Activated T-cell treated with anti-CD3 and anti-CD28 coated beads, Interleukin-2, amount 50 U/mL, for 72 hours (primary cell): ENCODE data around the gene CFL2. TPM values are rescaled to one million over a fixed set of nuclear protein-coding genes. Genes with fewer than 3 reads are reported as not detected.
"Not testable (repeated sequence)": the region's sequence is repeated elsewhere in the genome, so short reads cannot be mapped to it uniquely, and the experiment has no call there.

Experiments used
- ATAC-seq, 2 donors: fragments of 150-1000 bp; cut with Tn5 transposase; replicated peaks in 1 of 2; 2 replicates each; pipeline ENCODE4 v1.10.0; 2021; ENCODE audit warnings: moderate library complexity in 2 of 2, mild to moderate bottlenecking in 1 of 2
- DNase-seq, 2 donors: peaks; one replicate each; pipeline ENCODE4 v3.0.0; 2021 to 2022; ENCODE audit warnings: mixed read lengths in 1 of 2
- H3K27ac Mint-ChIP-seq: one replicate; pipeline ENCODE4 v1.8.0; 2022; ENCODE audit warnings: mild to moderate bottlenecking, moderate library complexity, mixed read lengths
- H3K27me3 Mint-ChIP-seq: one replicate; pipeline ENCODE4 v1.8.0; 2022; ENCODE audit warnings: low read depth, mixed read lengths
- H3K36me3 Mint-ChIP-seq, 2 donors: one replicate each; pipeline ENCODE4 v1.8.0; 2022; ENCODE audit warnings: mixed read lengths in 2 of 2, mild to moderate bottlenecking in 1 of 2; ENCODE audit not compliant: insufficient read depth in 2 of 2
- H3K4me1 Mint-ChIP-seq: one replicate; pipeline ENCODE4 v1.8.0; 2022; ENCODE audit warnings: low read depth, mixed read lengths
- H3K4me3 Mint-ChIP-seq, 2 donors: one replicate each; pipeline ENCODE4 v1.8.0; 2022; ENCODE audit warnings: mild to moderate bottlenecking in 2 of 2, mixed read lengths in 2 of 2, moderate library complexity in 2 of 2
- H3K9me3 Mint-ChIP-seq, 2 donors: one replicate each; pipeline ENCODE4 v1.8.0; 2022; ENCODE audit warnings: mixed read lengths in 2 of 2
- total RNA-seq, 2 donors: library from RNA; stranded (reverse); gene quantifications; one replicate each; pipeline ENCODE4 v1.2.3, GENCODE V29; 2022

The CFL2 gene
- total RNA-seq, 2 donors from 2014 or later: 8.2 to 12.5 TPM

DNA sequence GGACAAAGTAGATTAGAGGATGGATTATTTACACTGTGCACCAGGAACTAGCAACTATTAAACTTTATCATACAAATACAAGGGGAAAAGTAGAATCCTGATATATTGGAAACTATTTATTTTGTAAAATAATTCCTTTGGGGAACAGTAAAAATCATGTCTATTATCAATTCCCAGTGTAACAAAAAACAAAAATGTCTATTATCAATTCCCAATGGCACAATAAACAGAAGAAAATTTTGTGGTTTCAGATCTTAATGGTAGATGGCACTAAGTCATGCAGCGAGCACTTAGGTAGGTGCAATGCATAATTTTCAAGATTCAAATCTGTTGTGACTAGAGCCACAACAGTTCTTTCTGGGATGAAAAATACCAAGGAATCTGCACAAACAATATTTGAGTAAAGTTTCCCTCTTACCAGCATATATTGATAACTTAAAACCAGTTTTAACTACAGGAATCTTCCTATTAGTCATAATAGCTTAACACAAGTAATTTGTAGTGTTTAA is 13.7 kb downstream of the CFL2 start:
- Mint-ChIP-seq H3K4me1 (no peaks in the 10 kb centered on the region), H3K9me3 (no peaks in the 10 kb centered on the region), H3K4me3 (no peak overlapping the region), H3K27ac (no peak overlapping the region), H3K36me3 (no peaks in the 10 kb centered on the region), H3K27me3 (no peaks in the 10 kb centered on the region)
- ATAC-seq (no peak), DNase-seq (no peak)

DNA sequence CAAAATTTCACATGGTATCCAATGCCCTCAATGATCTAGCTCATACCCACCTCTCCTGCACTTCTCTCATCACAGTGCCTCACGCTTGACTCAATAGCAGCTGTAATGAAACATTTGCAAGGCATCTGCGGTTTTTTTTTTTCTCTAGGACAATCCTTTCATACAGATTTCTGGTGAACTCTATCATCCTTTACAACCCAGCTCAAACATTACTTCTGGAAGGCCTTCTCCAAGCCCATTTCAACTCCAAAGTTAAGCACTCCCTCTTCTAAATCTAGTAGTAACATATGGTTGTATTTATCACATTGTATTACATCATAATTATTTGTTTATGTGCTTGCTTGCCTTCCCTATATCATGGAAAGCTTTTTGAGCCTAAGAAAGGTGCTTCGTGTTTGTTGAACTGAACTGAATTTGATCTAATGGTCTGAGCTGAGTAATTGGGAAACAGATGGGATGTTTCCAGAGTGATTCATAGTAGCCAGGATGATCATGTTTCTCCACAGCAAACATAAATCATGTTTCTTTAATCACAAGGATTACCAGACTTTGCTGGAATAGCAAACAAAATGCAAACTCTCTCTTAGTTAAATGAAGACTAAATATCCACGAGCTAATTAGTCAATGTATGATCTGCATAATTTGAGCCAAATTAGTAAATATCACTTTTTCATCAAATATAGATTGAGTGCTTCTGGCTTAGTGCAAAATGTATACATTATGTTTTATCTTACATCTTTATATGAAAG is 14.3 kb downstream of the CFL2 start:
- Mint-ChIP-seq H3K27ac (no peak overlapping the region), H3K9me3 (no peaks in the 10 kb centered on the region), H3K4me3 (no peak overlapping the region), H3K27me3 (no peaks in the 10 kb centered on the region), H3K4me1 (no peaks in the 10 kb centered on the region), H3K36me3 (no peaks in the 10 kb centered on the region)
- no peak for DNase-seq
- ATAC-seq: no peak

DNA sequence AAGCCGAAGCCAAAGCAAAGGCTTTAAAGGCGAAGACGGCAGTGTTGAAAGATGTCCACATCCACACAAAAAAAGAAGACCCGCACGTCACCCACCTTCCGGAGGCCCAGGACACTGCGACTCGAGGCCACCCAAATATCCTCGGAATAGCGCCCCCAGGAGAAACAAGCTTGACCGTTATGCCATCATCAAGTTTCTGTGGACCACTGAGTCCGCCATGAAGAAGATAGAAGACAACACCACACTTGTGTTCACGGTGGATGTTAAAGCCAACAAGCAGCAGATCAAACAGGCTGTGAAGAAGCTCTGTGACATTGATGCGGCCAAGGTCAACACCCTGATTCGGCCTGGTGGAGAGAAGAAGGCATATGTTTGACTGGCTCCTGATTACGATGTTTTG is 20.2 kb downstream of the CFL2 start:
- H3K36me3 Mint-ChIP-seq, ATAC-seq, H3K9me3 Mint-ChIP-seq, H3K27ac Mint-ChIP-seq, H3K4me3 Mint-ChIP-seq, DNase-seq, H3K27me3 Mint-ChIP-seq, H3K4me1 Mint-ChIP-seq: not testable (repeated sequence)

DNA sequence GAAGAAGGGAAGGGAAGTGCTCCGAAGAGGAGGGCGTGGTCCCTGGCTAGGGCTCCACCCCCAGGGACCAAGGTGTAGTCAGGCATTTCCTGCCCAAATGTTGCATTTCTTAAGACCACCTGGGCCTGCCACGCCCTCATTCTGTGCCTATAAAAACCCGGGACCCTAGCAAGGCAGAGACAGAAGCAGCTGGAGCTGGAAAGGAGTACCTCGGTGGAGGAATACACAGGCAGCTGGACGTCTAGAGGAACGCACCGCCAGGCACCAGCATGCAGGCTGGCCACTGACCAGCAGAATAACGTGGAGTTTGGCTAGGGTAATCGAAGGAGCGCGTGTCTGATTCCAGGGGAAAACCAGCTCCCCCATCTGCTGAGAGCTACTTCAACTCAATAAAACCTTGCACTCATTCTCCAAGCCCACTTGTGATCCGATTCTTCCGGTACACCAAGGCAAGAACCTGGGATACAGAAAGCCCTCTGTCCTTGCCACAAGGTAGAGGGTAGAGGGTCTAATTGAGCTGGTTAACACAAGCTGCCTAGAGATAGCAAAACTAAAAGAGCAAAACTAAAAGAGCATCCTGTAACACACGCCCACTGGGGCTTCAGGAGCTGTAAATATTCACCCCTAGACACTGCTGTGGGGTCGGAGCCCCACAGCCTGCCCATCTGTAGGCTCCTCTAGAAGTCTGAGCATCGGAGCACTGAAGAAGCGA is 21.0 kb downstream of the CFL2 start:
- Mint-ChIP-seq H3K4me3 (peak overlapping the region; percentile 40 to 56), H3K27ac (no peak overlapping the region), H3K27me3 (no peaks in the 10 kb centered on the region), H3K9me3 (no peaks in the 10 kb centered on the region), H3K4me1 (peaks cover 7% of the 10 kb centered on the region), H3K36me3 (no peaks in the 10 kb centered on the region)
- DNase-seq (peak; percentile 28 to 31), ATAC-seq (peak; percentile 41)

DNA sequence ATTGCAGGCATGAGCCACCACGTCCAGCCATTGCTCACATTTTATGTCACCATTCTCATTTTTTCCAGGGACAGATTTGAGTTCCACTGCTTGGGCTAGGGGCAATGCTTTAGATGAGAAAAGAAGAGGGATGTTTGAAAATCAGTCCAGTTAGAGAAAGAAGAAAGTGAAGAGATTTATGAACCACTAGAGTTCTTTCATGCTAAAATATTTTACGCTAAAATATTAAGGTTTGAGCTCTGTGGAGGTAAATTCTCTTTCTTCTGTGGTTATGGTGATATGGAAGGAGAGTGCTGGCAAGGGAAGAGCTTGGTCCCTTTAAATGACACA is 21.5 kb downstream of the CFL2 start:
- peaks cover 7% of the 10 kb centered on the region for H3K4me1 Mint-ChIP-seq
- no peaks in the 10 kb centered on the region for H3K9me3 Mint-ChIP-seq
- peak overlapping the region; percentile 40 to 56 for H3K4me3 Mint-ChIP-seq
- no peaks in the 10 kb centered on the region for H3K27me3 Mint-ChIP-seq
- no peaks in the 10 kb centered on the region for H3K36me3 Mint-ChIP-seq
- no peak overlapping the region for H3K27ac Mint-ChIP-seq
- ATAC-seq (no peak), DNase-seq (no peak)

DNA sequence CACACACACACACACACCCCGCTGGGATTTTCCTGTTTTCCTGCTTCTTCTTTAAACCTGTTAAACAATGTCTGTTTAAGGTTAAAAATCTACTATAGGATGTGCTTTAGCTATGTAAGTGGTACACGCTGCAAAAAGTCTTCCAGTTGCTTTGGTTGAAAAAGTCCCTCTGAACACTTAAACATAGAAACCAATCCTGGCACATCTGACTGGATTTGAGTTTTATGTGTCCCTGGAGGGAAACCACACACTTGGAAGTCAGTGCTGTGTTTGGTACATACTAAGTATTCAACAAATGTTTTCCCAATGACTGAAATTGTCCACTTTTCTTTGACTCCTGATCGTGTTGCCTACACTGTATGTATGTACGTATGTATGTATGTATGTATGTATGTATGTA is 22.0 kb downstream of the CFL2 start:
- H3K36me3 Mint-ChIP-seq: no peaks in the 10 kb centered on the region
- no peaks in the 10 kb centered on the region for H3K9me3 Mint-ChIP-seq

DNA sequence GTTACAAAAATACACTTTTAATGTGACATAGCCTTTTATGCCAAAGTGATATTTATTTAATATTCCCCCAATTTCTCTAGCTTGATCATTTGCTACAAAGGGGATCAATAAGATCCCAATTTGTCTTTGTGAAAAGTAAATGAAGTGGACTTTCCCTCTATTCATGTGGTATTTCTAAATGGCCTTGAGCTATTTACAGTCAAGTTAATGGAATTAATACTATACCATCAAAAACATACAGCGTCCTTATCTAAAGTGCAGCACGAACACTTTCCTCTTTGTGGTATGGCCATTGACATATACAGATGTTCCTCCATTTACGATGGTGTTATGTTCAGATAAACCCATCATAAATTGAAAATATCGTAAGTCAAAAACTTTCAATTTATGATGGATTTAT is 23.2 kb downstream of the CFL2 start:
- no peaks in the 10 kb centered on the region for H3K27me3 Mint-ChIP-seq
- H3K36me3 Mint-ChIP-seq: no peaks in the 10 kb centered on the region
- H3K27ac Mint-ChIP-seq: no peak overlapping the region
- no peaks in the 10 kb centered on the region for H3K9me3 Mint-ChIP-seq
- H3K4me3 Mint-ChIP-seq: no peak overlapping the region
- no peak for ATAC-seq
- H3K4me1 Mint-ChIP-seq: peaks cover 7% of the 10 kb centered on the region
- DNase-seq: no peak

More for the DNA sequence above, 22.0 kb downstream of the CFL2 start:
- ATAC-seq: no peak
- Mint-ChIP-seq H3K27ac (no peak overlapping the region), H3K4me3 (no peak overlapping the region), H3K27me3 (no peaks in the 10 kb centered on the region), H3K4me1 (peaks cover 7% of the 10 kb centered on the region)
- DNase-seq: no peak

DNA sequence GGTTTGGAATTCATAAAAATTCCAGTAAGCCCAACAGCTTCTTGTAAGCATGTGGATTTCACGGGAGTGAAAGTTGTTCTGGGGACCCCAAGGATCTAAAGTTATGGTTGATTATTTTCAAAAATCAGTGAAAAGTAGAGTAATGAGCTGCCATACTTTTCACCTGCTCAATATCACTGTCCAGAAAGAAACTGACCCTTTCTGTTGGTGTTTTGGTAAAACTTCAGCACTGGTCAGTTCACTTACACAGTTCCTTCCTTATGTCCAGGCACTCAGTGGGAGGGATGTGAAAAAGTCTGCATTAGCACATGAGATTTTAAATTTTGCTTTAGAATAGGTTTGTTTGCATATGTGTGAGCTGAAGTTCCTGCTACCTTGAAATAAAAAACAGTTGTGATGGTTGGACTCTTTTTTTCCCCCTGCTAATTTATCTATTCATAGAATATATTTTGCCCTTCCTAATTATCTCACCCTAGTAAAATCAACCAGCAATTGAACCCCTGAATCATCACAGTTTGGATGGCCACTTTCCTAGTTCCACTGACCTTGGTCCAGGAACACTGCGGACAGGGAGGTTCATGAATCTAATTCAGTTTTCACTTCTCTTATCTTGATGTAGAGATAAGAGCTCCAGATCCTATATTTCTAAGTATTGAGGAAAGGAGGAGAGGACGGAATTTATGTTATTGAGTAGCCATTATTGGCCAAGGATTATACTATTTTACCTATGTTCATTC is 25.8 kb downstream of the CFL2 start:
- H3K27ac Mint-ChIP-seq: no peak overlapping the region
- peaks cover 7% of the 10 kb centered on the region for H3K4me1 Mint-ChIP-seq
- no peaks in the 10 kb centered on the region for H3K9me3 Mint-ChIP-seq
- DNase-seq: no peak
- ATAC-seq: no peak
- H3K4me3 Mint-ChIP-seq: no peak overlapping the region
- H3K27me3 Mint-ChIP-seq: no peaks in the 10 kb centered on the region
- no peaks in the 10 kb centered on the region for H3K36me3 Mint-ChIP-seq

DNA sequence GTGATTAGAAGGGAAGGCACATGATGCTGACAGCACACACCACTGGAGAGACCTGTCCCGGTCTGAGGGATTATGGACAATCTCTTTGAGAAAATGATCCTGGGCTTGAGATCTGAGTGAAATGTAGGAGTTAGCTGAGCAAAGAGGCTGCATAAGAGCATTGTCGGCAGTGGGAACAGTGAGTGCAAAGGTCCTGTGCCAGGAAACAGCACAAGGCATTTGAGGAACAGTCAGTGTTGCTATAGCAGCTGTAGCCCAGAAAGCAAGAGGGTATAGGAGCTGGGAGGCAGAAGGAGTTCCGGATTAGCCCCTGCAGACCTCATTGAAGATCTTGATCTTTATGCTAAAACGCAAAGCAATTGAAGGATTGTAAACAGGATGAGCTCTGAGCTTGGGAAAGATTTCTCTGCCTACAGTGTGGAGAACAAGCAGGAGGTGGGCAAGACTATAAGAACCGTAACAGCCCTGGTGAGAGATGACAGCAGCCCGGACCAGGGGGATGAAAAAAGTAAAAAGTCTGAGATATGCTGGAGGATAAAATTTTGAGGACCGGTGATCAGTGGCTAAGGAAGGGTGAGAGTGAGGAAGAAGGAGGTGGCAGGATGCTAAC is 28.5 kb downstream of the CFL2 start:
- no peak overlapping the region for H3K27ac Mint-ChIP-seq
- H3K4me3 Mint-ChIP-seq: no peak overlapping the region
- H3K36me3 Mint-ChIP-seq: no peaks in the 10 kb centered on the region
- H3K27me3 Mint-ChIP-seq: no peaks in the 10 kb centered on the region
- DNase-seq (no peak), ATAC-seq (no peak)
- no peaks in the 10 kb centered on the region for H3K9me3 Mint-ChIP-seq
- peaks cover 8% of the 10 kb centered on the region for H3K4me1 Mint-ChIP-seq

DNA sequence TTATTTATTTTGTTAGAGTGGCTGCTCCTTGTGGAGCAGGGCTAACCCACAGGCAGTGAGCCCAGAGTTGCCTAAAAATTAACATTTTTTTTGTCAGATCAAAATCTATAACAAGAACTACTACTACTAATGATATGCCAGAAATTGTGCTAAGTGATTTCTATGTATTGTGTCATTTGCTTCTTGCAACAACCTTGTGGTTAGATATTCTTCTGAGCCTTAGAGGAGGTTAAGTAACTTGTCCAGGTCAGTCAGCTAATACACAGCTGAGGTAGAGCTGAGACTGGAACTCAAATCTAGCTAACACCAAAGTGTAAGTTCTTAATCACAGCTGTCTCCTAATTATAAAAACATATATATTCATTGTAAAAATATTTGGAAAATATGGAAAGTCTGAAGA is 29.8 kb downstream of the CFL2 start:
- Mint-ChIP-seq H3K9me3 (no peaks in the 10 kb centered on the region), H3K36me3 (no peaks in the 10 kb centered on the region), H3K4me1 (peaks cover 8% of the 10 kb centered on the region), H3K27ac (no peak overlapping the region), H3K4me3 (no peak overlapping the region), H3K27me3 (no peaks in the 10 kb centered on the region)
- DNase-seq (no peak), ATAC-seq (no peak)

DNA sequence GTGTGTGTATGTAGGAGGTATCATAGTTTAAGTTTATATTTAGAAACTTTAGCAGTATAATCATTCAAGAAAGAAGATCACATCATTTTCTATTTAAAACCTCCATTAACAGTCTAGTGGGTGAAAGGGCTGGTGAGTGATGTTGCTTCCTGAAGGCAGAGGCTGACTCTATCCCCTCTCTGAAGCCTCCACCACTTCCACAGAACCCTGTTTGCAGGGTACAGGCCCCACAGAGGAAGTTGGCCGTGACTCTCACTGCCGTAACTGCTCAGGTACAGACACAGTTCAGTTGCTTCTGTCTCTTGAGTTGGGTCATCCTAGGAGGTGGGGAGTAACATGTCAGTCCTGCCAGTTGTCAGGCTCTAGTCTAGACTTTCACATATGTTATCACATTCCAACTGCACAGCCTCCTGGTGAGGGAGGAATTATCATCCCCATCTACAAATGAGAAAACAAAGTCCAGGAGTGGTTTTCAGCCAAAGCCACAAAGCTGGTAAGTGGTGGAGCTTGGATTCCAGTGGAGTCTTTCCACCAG is 31.5 kb downstream of the CFL2 start:
- ATAC-seq: peak; percentile 82 to 99
- peak; percentile 10 to 47 for DNase-seq
- Mint-ChIP-seq H3K27ac (no peak overlapping the region), H3K27me3 (no peaks in the 10 kb centered on the region), H3K36me3 (no peaks in the 10 kb centered on the region), H3K9me3 (no peaks in the 10 kb centered on the region), H3K4me3 (no peak overlapping the region), H3K4me1 (peaks cover 8% of the 10 kb centered on the region)

DNA sequence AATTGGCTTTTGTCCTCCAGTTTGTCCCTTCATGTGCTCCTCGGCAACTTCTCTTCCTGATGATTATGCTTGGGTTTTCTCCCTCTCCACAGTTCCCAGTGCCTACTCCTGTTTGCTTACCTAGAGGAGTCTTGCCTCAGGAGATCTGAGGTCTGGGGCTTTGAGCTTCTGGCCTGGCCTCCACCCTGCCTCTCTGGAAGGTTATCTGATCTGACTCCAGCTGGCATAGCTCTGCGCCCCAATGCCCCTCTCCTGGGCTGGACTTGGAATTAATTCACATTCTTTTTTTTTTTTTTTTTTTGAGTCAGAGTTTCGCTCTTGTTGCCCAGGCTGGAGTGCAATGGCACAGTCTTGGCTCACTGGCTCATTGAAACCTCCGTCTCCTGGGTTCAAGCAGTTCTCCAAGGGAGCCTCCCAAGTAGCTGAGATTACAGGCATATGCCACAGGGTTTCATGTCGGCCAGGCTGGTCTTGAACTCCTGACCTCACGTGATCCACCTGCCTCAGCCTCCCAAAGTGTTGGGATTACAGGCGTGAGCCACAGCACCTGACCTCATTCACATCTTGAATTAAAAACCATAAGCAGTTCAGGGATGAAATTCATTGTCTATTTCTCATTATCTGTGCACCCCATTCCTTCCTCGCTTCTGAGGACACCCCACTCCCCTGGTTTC is 33.5 kb downstream of the CFL2 start:
- Mint-ChIP-seq H3K4me3 (no peak overlapping the region), H3K27me3 (no peaks in the 10 kb centered on the region), H3K36me3 (no peaks in the 10 kb centered on the region), H3K4me1 (peaks cover 8% of the 10 kb centered on the region), H3K9me3 (no peaks in the 10 kb centered on the region), H3K27ac (no peak overlapping the region)
- no peak for DNase-seq
- no peak for ATAC-seq
